Measurements from ENCODE around the gene MRPS27. TPM values are rescaled to one million over a fixed set of nuclear protein-coding genes. Genes with fewer than 3 reads are reported as not detected.

MRPS27 gene
- total and polyA plus RNA-seq, 2 donors from 2014 or later, result 40.0 to 50.8 TPM

DNA sequence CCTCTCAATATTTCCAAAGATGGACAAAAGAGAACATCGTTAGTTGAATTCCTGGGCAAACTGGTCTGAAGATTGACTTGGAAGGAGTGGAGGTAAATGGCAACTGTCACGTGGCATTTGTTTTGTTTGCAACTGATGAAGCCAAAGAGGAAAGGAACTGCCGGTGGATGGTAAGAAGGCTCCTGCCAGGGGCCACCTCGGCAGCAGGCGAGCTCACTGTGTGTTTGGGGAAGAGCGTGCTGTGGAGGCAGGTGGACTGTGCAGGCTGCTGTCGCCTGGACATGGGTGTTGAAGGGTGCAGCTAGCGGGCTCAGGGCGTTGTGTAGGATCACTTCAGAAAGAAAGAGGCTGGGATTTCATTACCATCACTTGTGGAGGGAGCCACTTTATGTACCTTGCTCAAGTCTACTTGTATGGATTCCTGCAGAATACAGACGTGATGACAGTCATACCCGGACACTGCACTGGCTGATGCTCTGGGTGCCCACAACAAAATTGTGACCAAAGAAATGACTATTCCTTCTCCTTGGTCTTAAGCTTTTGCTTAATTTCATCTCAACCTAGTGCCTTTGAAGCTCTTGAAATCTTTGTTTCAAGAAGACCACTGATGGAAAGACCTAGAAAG, 140.1 kb downstream of the MRPS27 start:
- Histone ChIP-seq H3K9ac (ENCODE audit: low read length in 3 of 3) (no peak overlapping the region), H3K27me3 (ENCODE audit: control insufficient read depth, insufficient read depth, low read length) (no peaks in the 10 kb centered on the region), H3K27ac (ENCODE audit: low read depth in 2 of 2, low read length in 2 of 2) (no peak overlapping the region), H3K36me3 (ENCODE audit: control insufficient read depth in 2 of 3, insufficient read depth in 3 of 3, low read length in 3 of 3) (no peaks in the 10 kb centered on the region), H3K4me3 (ENCODE audit: low read length in 3 of 3) (peak overlapping the region in 1 of 3 donors; percentile 29), H3K4me1 (ENCODE audit: control insufficient read depth in 2 of 3, insufficient read depth in 2 of 3, low read depth in 1 of 3, low read length in 3 of 3) (no peaks in the 10 kb centered on the region), H3K9me3 (ENCODE audit: control insufficient read depth in 2 of 3, insufficient read depth in 1 of 3, low read length in 3 of 3) (no peaks in the 10 kb centered on the region)
- TF ChIP-seq, protein P1, sequence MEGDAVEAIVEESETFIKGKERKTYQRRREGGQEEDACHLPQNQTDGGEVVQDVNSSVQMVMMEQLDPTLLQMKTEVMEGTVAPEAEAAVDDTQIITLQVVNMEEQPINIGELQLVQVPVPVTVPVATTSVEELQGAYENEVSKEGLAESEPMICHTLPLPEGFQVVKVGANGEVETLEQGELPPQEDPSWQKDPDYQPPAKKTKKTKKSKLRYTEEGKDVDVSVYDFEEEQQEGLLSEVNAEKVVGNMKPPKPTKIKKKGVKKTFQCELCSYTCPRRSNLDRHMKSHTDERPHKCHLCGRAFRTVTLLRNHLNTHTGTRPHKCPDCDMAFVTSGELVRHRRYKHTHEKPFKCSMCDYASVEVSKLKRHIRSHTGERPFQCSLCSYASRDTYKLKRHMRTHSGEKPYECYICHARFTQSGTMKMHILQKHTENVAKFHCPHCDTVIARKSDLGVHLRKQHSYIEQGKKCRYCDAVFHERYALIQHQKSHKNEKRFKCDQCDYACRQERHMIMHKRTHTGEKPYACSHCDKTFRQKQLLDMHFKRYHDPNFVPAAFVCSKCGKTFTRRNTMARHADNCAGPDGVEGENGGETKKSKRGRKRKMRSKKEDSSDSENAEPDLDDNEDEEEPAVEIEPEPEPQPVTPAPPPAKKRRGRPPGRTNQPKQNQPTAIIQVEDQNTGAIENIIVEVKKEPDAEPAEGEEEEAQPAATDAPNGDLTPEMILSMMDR (IDR thresholded peaks at IDR 0.05; ENCODE audit: borderline replicate concordance, extremely low read depth, insufficient read depth), result no peak
- FAIRE-seq, result no peak
- intact Hi-C loops (cut with DNase I), result no loop called here
- no peak for DNase-seq

DNA sequence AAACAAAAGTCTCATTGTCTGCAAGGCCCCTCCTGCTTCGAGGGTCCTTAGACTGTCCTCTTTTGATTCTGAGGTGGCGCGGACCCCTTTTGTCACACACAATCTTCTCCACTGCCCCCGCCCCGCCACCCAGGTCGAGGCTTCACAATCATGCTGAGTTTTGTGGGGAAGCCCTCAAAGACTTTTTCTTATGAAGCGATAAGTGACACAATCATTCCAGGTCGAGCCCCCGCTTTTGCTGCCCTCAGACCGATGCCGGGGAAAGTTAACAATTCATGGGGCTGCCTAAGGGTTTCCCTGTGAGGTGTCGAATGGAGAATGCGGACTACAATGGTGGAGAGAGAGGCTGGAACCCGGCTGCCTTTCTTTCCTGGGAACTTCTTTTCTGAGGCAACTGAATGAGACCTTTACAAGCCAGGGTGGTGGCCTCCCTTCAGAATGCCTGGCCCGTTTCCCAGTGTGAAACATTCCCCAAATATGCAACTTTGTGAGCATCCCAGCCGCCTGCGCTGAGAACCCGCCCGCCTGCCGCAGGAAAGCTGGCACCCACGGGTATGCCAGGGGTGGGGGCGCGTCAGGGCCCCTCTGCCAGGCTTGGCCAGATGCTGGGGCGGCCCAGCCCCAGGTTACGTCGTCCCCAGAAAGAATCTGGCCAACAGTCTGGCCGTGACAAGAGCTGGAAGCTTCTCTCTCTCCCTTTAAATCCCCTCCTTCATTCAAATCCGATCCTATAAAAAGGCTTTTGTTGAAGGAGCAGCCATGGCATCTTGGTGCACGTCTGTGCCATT, 140.8 kb downstream of the MRPS27 start:
- no peak for FAIRE-seq
- Histone ChIP-seq H3K4me1 (ENCODE audit: control insufficient read depth in 2 of 3, insufficient read depth in 2 of 3, low read depth in 1 of 3, low read length in 3 of 3) (no peaks in the 10 kb centered on the region), H3K36me3 (ENCODE audit: control insufficient read depth in 2 of 3, insufficient read depth in 3 of 3, low read length in 3 of 3) (no peaks in the 10 kb centered on the region), H3K9me3 (ENCODE audit: control insufficient read depth in 2 of 3, insufficient read depth in 1 of 3, low read length in 3 of 3) (no peaks in the 10 kb centered on the region), H3K27me3 (ENCODE audit: control insufficient read depth, insufficient read depth, low read length) (no peaks in the 10 kb centered on the region), H3K9ac (ENCODE audit: low read length in 3 of 3) (no peak overlapping the region), H3K27ac (ENCODE audit: low read depth in 2 of 2, low read length in 2 of 2) (no peak overlapping the region), H3K4me3 (ENCODE audit: low read length in 3 of 3) (peak overlapping the region in 1 of 3 donors; percentile 29)
- intact Hi-C loops (cut with DNase I), result no loop called here
- peak in 2 of 5 donors; percentile 26 to 85 for DNase-seq
- TF ChIP-seq, protein P1 (IDR thresholded peaks at IDR 0.05; ENCODE audit: borderline replicate concordance, extremely low read depth, insufficient read depth), result no peak

DNA sequence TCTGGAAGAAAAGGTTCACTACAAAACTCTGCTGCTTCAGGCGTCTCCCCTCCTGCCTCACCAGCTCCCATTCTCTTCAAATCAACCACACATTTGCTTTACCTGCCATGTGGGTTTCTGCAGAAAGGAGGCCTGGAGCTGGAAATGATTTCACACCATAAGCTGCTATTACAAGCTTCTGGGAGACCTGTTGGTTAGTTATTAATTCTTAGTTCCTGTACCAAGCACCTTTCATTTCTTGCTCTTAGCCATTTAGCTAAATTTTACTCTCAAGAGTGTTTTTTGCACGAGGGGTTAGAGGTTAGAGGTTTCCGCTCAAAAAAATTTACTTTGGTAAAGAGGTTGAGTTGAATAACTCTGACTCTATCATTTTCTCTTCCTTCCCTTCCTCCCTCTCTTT, 142.5 kb downstream of the MRPS27 start:
- H3K27me3 ChIP-seq (ENCODE audit: control insufficient read depth, insufficient read depth, low read length), result no peaks in the 10 kb centered on the region
- TF ChIP-seq, protein P1 (IDR thresholded peaks at IDR 0.05; ENCODE audit: borderline replicate concordance, extremely low read depth, insufficient read depth), result no peak
- H3K4me1 ChIP-seq (ENCODE audit: control insufficient read depth in 2 of 3, insufficient read depth in 2 of 3, low read depth in 1 of 3, low read length in 3 of 3), result no peaks in the 10 kb centered on the region
- FAIRE-seq (no peak), DNase-seq (peak in 1 of 5 donors; percentile 11)
- no peaks in the 10 kb centered on the region for H3K9me3 ChIP-seq (ENCODE audit: control insufficient read depth in 2 of 3, insufficient read depth in 1 of 3, low read length in 3 of 3)
- intact Hi-C loops (cut with DNase I), result no loop called here
- H3K36me3 ChIP-seq (ENCODE audit: control insufficient read depth in 2 of 3, insufficient read depth in 3 of 3, low read length in 3 of 3), result no peaks in the 10 kb centered on the region
- no peak overlapping the region for H3K9ac ChIP-seq (ENCODE audit: low read length in 3 of 3)
- no peak overlapping the region for H3K27ac ChIP-seq (ENCODE audit: low read depth in 2 of 2, low read length in 2 of 2)
- H3K4me3 ChIP-seq (ENCODE audit: low read length in 3 of 3), result no peak overlapping the region
